Peyer's patch (tissue), 4 donors: ENCODE results near the gene PROX1.

Source experiments
- POLR2A ChIP-seq, 2 donors: fragments of 450-650 bp; IDR thresholded peaks; one replicate each; pipeline ENCODE4 v1.5.1; 2017; ENCODE audit warnings: antibody characterized with exemption in 2 of 2, mild to moderate bottlenecking in 2 of 2, moderate library complexity in 2 of 2
- TF ChIP-seq, protein P1 (sequence below), 6 experiments: fragments of 450-650 bp in 4 of 6; fragments of 200-600 bp in 2 of 6; sonication (generic) in 1 of 6; IDR thresholded peaks; one replicate each; pipeline ENCODE4 v1.5.1; 2017 to 2019; ENCODE audit warnings: antibody characterized with exemption in 6 of 6, mild to moderate bottlenecking in 3 of 6, moderate library complexity in 1 of 6

DNA sequence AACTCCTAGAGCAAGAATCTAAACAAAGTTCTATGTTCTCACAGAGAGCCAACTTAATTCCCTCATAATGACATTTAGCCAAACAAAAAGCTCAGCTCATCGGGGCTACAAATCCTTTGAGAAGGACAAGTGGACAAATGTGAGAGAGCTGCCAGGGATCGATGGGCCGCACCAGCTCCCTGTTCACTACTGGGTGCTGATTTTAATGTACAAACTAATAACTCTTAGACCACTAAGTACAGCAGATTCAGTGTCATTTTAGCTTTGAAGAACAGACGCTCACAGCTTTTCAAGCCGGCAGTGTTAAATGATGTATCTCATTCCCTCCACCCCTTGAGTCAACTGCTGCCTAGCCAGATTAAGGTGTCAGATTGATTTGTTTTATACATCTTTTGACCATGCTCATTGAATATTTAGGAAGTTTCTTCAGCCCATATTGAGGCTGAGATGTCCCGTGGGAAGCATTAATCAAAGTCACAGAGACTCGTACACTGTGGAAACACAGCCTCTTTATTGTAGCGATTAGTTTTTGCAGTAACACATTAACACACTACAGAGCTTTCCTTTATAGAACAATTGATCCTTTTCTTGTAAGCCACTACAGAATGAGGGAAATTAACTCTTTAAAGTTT lies 21.1 kb downstream of the PROX1 start:
- TF ChIP-seq, protein P1, sequence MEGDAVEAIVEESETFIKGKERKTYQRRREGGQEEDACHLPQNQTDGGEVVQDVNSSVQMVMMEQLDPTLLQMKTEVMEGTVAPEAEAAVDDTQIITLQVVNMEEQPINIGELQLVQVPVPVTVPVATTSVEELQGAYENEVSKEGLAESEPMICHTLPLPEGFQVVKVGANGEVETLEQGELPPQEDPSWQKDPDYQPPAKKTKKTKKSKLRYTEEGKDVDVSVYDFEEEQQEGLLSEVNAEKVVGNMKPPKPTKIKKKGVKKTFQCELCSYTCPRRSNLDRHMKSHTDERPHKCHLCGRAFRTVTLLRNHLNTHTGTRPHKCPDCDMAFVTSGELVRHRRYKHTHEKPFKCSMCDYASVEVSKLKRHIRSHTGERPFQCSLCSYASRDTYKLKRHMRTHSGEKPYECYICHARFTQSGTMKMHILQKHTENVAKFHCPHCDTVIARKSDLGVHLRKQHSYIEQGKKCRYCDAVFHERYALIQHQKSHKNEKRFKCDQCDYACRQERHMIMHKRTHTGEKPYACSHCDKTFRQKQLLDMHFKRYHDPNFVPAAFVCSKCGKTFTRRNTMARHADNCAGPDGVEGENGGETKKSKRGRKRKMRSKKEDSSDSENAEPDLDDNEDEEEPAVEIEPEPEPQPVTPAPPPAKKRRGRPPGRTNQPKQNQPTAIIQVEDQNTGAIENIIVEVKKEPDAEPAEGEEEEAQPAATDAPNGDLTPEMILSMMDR (IDR thresholded peaks at IDR 0.05) = no peak
- TF ChIP-seq POLR2A (IDR thresholded peaks at IDR 0.05) = no peak
